ENCODE results near the gene OR4K13.

The OR4K13 gene

GRCh38 chr14:20035449-20035848, 389 bp downstream of the OR4K13 start:
- Histone ChIP-seq H3K4me2 (ENCODE audit: insufficient read depth, low read length) (no peak overlapping the region), H3K36me3 (ENCODE audit: insufficient read depth, low read length) (no peaks in the 10 kb centered on the region), H3K79me2 (ENCODE audit: insufficient read depth, low read length) (no peaks in the 10 kb centered on the region), H2AFZ (ENCODE audit: low read depth, low read length) (no peak overlapping the region), H3K4me3 (ENCODE audit: low read depth in 1 of 2, low read length in 2 of 2) (no peak overlapping the region), H3K27me3 (ENCODE audit: insufficient read depth, low read length, poor library complexity) (no peaks in the 10 kb centered on the region), H3K27ac (ENCODE audit: low read length) (no peak overlapping the region), H4K20me1 (ENCODE audit: insufficient read depth, low read length) (no peaks in the 10 kb centered on the region), H3K9ac (ENCODE audit: low read depth, low read length) (no peak overlapping the region), H3K4me1 (ENCODE audit: insufficient read depth, low read length) (no peaks in the 10 kb centered on the region), H3K9me3 (ENCODE audit: insufficient read depth, low read length, severe bottlenecking) (no peaks in the 10 kb centered on the region)
- no peak for TF ChIP-seq CTCF (IDR thresholded peaks at IDR 0.05; ENCODE audit: borderline replicate concordance, extremely low read depth, low read length, poor library complexity, severe bottlenecking)
- no peak for TF ChIP-seq EZH2 (IDR thresholded peaks at IDR 0.05; ENCODE audit: borderline replicate concordance, low read depth, low read length, severe bottlenecking)
- no peak for DNase-seq
- no peak for ATAC-seq (ENCODE audit: insufficient read depth, low read depth)

- Histone ChIP-seq H3K9ac (ENCODE audit: low read depth, low read length) (no peak overlapping the region), H3K4me3 (ENCODE audit: low read depth in 1 of 2, low read length in 2 of 2) (no peak overlapping the region), H4K20me1 (ENCODE audit: insufficient read depth, low read length) (no peaks in the 10 kb centered on the region), H3K9me3 (ENCODE audit: insufficient read depth, low read length, severe bottlenecking) (no peaks in the 10 kb centered on the region), H3K4me2 (ENCODE audit: insufficient read depth, low read length) (no peak overlapping the region), H3K36me3 (ENCODE audit: insufficient read depth, low read length) (no peaks in the 10 kb centered on the region), H3K79me2 (ENCODE audit: insufficient read depth, low read length) (no peaks in the 10 kb centered on the region), H3K4me1 (ENCODE audit: insufficient read depth, low read length) (no peaks in the 10 kb centered on the region), H3K27ac (ENCODE audit: low read length) (no peak overlapping the region), H3K27me3 (ENCODE audit: insufficient read depth, low read length, poor library complexity) (no peaks in the 10 kb centered on the region), H2AFZ (ENCODE audit: low read depth, low read length) (no peak overlapping the region)
- DNase-seq: no peak
- ATAC-seq (ENCODE audit: insufficient read depth, low read depth): no peak
- TF ChIP-seq EZH2 (IDR thresholded peaks at IDR 0.05; ENCODE audit: borderline replicate concordance, low read depth, low read length, severe bottlenecking) (no peak), CTCF (IDR thresholded peaks at IDR 0.05; ENCODE audit: borderline replicate concordance, extremely low read depth, low read length, poor library complexity, severe bottlenecking) (no peak)
These were observed 4.8 kb downstream of the OR4K13 start for GRCh38 chr14:20031058-20031457.

GRCh38 chr14:20019257-20019865, 16.5 kb downstream of the OR4K13 start, which contains the start of gene OR4K14:
OR4K14 (minus strand) TSS chr14:20019307; CDS start chr14:20015193, 4,114 bp downstream.
- Histone ChIP-seq H3K9me3 (ENCODE audit: insufficient read depth, low read length, severe bottlenecking) (no peaks in the 10 kb centered on the region), H3K36me3 (ENCODE audit: insufficient read depth, low read length) (no peaks in the 10 kb centered on the region), H3K79me2 (ENCODE audit: insufficient read depth, low read length) (no peaks in the 10 kb centered on the region), H3K4me1 (ENCODE audit: insufficient read depth, low read length) (no peaks in the 10 kb centered on the region), H3K9ac (ENCODE audit: low read depth, low read length) (no peak within 1 kb of the TSS), H2AFZ (ENCODE audit: low read depth, low read length) (no peak within 1 kb of the TSS), H4K20me1 (ENCODE audit: insufficient read depth, low read length) (no peaks in the 10 kb centered on the region), H3K4me3 (ENCODE audit: low read depth in 1 of 2, low read length in 2 of 2) (no peak within 1 kb of the TSS), H3K27ac (ENCODE audit: low read length) (no peak within 1 kb of the TSS), H3K4me2 (ENCODE audit: insufficient read depth, low read length) (no peak within 1 kb of the TSS), H3K27me3 (ENCODE audit: insufficient read depth, low read length, poor library complexity) (no peaks in the 10 kb centered on the region)
- TF ChIP-seq CTCF (IDR thresholded peaks at IDR 0.05; ENCODE audit: borderline replicate concordance, extremely low read depth, low read length, poor library complexity, severe bottlenecking): no peak
- TF ChIP-seq EZH2 (IDR thresholded peaks at IDR 0.05; ENCODE audit: borderline replicate concordance, low read depth, low read length, severe bottlenecking): no peak
- no peak for ATAC-seq (ENCODE audit: insufficient read depth, low read depth)
- DNase-seq: no peak
